Lower leg skin (tissue), 3 donors: Measurements from ENCODE around the gene LPA.
"Not testable (repeated sequence)": the region's sequence is repeated elsewhere in the genome, so short reads cannot be mapped to it uniquely, and the experiment has no call there.

Source experiments
- CTCF ChIP-seq, 3 donors: fragments of 450-650 bp; IDR thresholded peaks; one replicate each; pipeline ENCODE4 v1.5.1; 2016; ENCODE audit warnings: antibody characterized with exemption in 3 of 3, mild to moderate bottlenecking in 3 of 3, moderate library complexity in 2 of 3
- POLR2A ChIP-seq, 2 donors: fragments of 450-650 bp; IDR thresholded peaks; one replicate each; pipeline ENCODE4 v1.6.1; 2016 to 2017; ENCODE audit warnings: antibody characterized with exemption in 2 of 2, mild to moderate bottlenecking in 1 of 2, moderate library complexity in 1 of 2

GRCh38 chr6:160571201-160571600, 92.9 kb downstream of the LPA start:
- not testable (repeated sequence) for TF ChIP-seq CTCF, POLR2A (IDR thresholded peaks at IDR 0.05)
